WTC11 (cell line): ENCODE results near the gene GLO1. TPM values are rescaled to one million over a fixed set of nuclear protein-coding genes. Genes with fewer than 3 reads are reported as not detected.

Experiments
- ATAC-seq: fragments of 200-7000 bp; cut with Tn5 transposase; 2 replicates; pipeline ENCODE4 v1.10.0; 2021; ENCODE audit warnings: mild to moderate bottlenecking, moderate library complexity
- CTCF ChIA-PET: fragments of 300-600 bp; sonication (Branson Sonifier 250); formaldehyde crosslinking; loops from one replicate; lab custom pipeline; 2021; ENCODE audit warnings: antibody characterized with exemption; lab: Charles Lee
- POLR2A ChIA-PET: fragments of 350-600 bp; sonication (Branson Sonifier 250); formaldehyde crosslinking; loops from one replicate; lab custom pipeline; 2021; ENCODE audit warnings: antibody characterized with exemption; lab: Charles Lee
- DNase-seq: peaks from one replicate; pipeline ENCODE4 v3.0.0; 2021; ENCODE audit warnings: low spot score
- H3K27ac Mint-ChIP-seq: 2 replicates; pipeline ENCODE4 v1.8.0; 2021; ENCODE audit warnings: mixed read lengths
- H3K27me3 Mint-ChIP-seq: 2 replicates; pipeline ENCODE4 v1.8.0; 2021; ENCODE audit warnings: low read depth, mild to moderate bottlenecking, moderate library complexity, mixed read lengths
- H3K36me3 Mint-ChIP-seq: 2 replicates; pipeline ENCODE4 v1.8.0; 2021; ENCODE audit warnings: mixed read lengths
- H3K4me1 Mint-ChIP-seq: 2 replicates; pipeline ENCODE4 v1.8.0; 2022; ENCODE audit warnings: mixed read lengths
- H3K4me3 Mint-ChIP-seq: 2 replicates; pipeline ENCODE4 v1.8.0; 2021; ENCODE audit warnings: mild to moderate bottlenecking, moderate library complexity, mixed read lengths
- H3K9me3 Mint-ChIP-seq: 2 replicates; pipeline ENCODE4 v1.8.0; 2021; ENCODE audit warnings: mixed read lengths
- CREM ChIP-seq: sonication (generic); formaldehyde crosslinking; IDR thresholded peaks from 2 replicates; pipeline ENCODE4 v1.8.1; 2022; ENCODE audit warnings: mild to moderate bottlenecking, missing genetic modification reagents, moderate library complexity
- E2F1 ChIP-seq: sonication (generic); formaldehyde crosslinking; IDR thresholded peaks from 2 replicates; pipeline ENCODE4 v1.8.0; 2022; ENCODE audit warnings: mild to moderate bottlenecking, missing genetic modification reagents
- ELF4 ChIP-seq: sonication (generic); formaldehyde crosslinking; IDR thresholded peaks from 2 replicates; pipeline ENCODE4 v1.8.1; 2022; ENCODE audit warnings: low read depth, mild to moderate bottlenecking, moderate library complexity, missing genetic modification reagents
- ESRRA ChIP-seq: sonication (generic); formaldehyde crosslinking; IDR thresholded peaks from 2 replicates; pipeline ENCODE4 v1.8.1; 2022; ENCODE audit warnings: mild to moderate bottlenecking, missing genetic modification reagents, borderline replicate concordance
- MYBL2 ChIP-seq: sonication (generic); formaldehyde crosslinking; IDR thresholded peaks from 2 replicates; pipeline ENCODE4 v1.8.1; 2023; ENCODE audit warnings: mild to moderate bottlenecking, moderate library complexity, missing genetic modification reagents
- NR2C2 ChIP-seq: sonication (generic); formaldehyde crosslinking; IDR thresholded peaks from 2 replicates; pipeline ENCODE4 v1.8.0; 2022; ENCODE audit warnings: mild to moderate bottlenecking, missing genetic modification reagents
- RELA ChIP-seq: sonication (generic); formaldehyde crosslinking; IDR thresholded peaks from 2 replicates; pipeline ENCODE4 v1.8.1; 2022; ENCODE audit warnings: missing genetic modification reagents, mild to moderate bottlenecking, borderline replicate concordance
- SMAD4 ChIP-seq: sonication (generic); formaldehyde crosslinking; IDR thresholded peaks from 2 replicates; pipeline ENCODE4 v1.8.0; 2022; ENCODE audit warnings: mild to moderate bottlenecking, missing genetic modification reagents
- SOX15 ChIP-seq: fragments of 250-450 bp; sonication (Bioruptor Pico); IDR thresholded peaks from 2 replicates; pipeline ENCODE4 v1.9.0; 2021; ENCODE audit warnings: mild to moderate bottlenecking
- SP1 ChIP-seq: sonication (generic); formaldehyde crosslinking; conservative IDR thresholded peaks from 2 replicates; pipeline ENCODE4 v1.8.1; 2022; ENCODE audit warnings: missing genetic modification reagents
- STAT6 ChIP-seq: sonication (generic); formaldehyde crosslinking; conservative IDR thresholded peaks from 2 replicates; pipeline ENCODE4 v1.8.1; 2023; ENCODE audit warnings: mild to moderate bottlenecking, low read depth, missing genetic modification reagents, moderate library complexity
- ZNF532 ChIP-seq: fragments of 250-450 bp; sonication (Bioruptor Pico); IDR thresholded peaks from 2 replicates; pipeline ENCODE4 v1.9.0; 2021; ENCODE audit warnings: mild to moderate bottlenecking, borderline replicate concordance
- total RNA-seq: library from RNA; stranded (reverse); gene quantifications from 3 replicates; pipeline ENCODE4 v1.2.3, GENCODE V29; 2021
- TF ChIP-seq, protein P1 (sequence below): fragments of 250-450 bp; sonication (Bioruptor Pico); IDR thresholded peaks from 2 replicates; pipeline ENCODE4 v1.9.0; 2021; ENCODE audit warnings: mild to moderate bottlenecking
- TF ChIP-seq, protein P2 (sequence below): fragments of 200-600 bp; IDR thresholded peaks from 2 replicates; pipeline ENCODE4 v1.8.0; 2022; ENCODE audit warnings: antibody characterized with exemption
- TF ChIP-seq, protein P3 (sequence below): sonication (generic); formaldehyde crosslinking; IDR thresholded peaks from 2 replicates; pipeline ENCODE4 v1.8.0; 2023; ENCODE audit warnings: missing genetic modification reagents, mild to moderate bottlenecking, borderline replicate concordance

The GLO1 gene
- total RNA-seq, 1 experiment from 2014 or later = 147 TPM

DNA sequence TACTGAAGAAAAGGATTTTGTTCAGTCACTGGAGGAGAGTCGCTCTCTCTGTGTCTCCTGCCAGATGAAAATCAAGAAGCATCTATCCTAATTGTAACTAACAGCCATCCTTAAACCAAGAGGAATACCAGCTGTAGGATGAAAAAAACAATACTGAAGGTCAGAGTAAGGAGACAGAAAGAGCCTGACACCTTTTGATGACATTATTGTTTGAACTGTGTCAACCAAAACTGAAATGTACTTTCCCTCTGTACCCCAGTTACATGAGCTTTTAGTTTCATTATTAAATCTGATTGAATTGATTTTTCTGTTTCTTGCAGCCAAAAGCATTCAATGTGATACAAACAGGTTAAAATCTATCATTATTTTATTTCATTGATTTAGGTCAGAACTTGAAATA lies 46.0 kb downstream of the GLO1 start:
- H3K4me3 Mint-ChIP-seq = no peak overlapping the region
- no peak for ATAC-seq
- H3K27ac Mint-ChIP-seq = no peak overlapping the region
- no peak for DNase-seq
- no peaks in the 10 kb centered on the region for H3K9me3 Mint-ChIP-seq
- no peaks in the 10 kb centered on the region for H3K27me3 Mint-ChIP-seq
- H3K36me3 Mint-ChIP-seq = no peaks in the 10 kb centered on the region
- ChIA-PET CTCF (no interaction called here), POLR2A (no interaction called here)
- H3K4me1 Mint-ChIP-seq = no peaks in the 10 kb centered on the region
- no peak for TF ChIP-seq RELA
- TF ChIP-seq, protein P1, sequence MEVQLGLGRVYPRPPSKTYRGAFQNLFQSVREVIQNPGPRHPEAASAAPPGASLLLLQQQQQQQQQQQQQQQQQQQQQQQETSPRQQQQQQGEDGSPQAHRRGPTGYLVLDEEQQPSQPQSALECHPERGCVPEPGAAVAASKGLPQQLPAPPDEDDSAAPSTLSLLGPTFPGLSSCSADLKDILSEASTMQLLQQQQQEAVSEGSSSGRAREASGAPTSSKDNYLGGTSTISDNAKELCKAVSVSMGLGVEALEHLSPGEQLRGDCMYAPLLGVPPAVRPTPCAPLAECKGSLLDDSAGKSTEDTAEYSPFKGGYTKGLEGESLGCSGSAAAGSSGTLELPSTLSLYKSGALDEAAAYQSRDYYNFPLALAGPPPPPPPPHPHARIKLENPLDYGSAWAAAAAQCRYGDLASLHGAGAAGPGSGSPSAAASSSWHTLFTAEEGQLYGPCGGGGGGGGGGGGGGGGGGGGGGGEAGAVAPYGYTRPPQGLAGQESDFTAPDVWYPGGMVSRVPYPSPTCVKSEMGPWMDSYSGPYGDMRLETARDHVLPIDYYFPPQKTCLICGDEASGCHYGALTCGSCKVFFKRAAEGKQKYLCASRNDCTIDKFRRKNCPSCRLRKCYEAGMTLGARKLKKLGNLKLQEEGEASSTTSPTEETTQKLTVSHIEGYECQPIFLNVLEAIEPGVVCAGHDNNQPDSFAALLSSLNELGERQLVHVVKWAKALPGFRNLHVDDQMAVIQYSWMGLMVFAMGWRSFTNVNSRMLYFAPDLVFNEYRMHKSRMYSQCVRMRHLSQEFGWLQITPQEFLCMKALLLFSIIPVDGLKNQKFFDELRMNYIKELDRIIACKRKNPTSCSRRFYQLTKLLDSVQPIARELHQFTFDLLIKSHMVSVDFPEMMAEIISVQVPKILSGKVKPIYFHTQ (CRISPR knock-in tag) = no peak
- TF ChIP-seq ZNF532 (CRISPR knock-in tag) = no peak
- no peak for TF ChIP-seq SOX15
- no peak for TF ChIP-seq E2F1 (CRISPR knock-in tag)
- TF ChIP-seq SMAD4 (CRISPR knock-in tag) = no peak
- no peak for TF ChIP-seq NR2C2 (CRISPR knock-in tag)
- TF ChIP-seq ELF4 (CRISPR knock-in tag) = no peak
- no peak for TF ChIP-seq CREM
- no peak for TF ChIP-seq SP1 (CRISPR knock-in tag)
- no peak for TF ChIP-seq ESRRA (CRISPR knock-in tag)
- TF ChIP-seq, protein P2, sequence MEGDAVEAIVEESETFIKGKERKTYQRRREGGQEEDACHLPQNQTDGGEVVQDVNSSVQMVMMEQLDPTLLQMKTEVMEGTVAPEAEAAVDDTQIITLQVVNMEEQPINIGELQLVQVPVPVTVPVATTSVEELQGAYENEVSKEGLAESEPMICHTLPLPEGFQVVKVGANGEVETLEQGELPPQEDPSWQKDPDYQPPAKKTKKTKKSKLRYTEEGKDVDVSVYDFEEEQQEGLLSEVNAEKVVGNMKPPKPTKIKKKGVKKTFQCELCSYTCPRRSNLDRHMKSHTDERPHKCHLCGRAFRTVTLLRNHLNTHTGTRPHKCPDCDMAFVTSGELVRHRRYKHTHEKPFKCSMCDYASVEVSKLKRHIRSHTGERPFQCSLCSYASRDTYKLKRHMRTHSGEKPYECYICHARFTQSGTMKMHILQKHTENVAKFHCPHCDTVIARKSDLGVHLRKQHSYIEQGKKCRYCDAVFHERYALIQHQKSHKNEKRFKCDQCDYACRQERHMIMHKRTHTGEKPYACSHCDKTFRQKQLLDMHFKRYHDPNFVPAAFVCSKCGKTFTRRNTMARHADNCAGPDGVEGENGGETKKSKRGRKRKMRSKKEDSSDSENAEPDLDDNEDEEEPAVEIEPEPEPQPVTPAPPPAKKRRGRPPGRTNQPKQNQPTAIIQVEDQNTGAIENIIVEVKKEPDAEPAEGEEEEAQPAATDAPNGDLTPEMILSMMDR = no peak

GRCh38 chr6:38654263-38654662 lies 48.7 kb downstream of the GLO1 start:
- POLR2A ChIA-PET = no interaction called here
- no peak for ATAC-seq
- no peak for DNase-seq
- CTCF ChIA-PET = no interaction called here
- no peaks in the 10 kb centered on the region for H3K27me3 Mint-ChIP-seq
- H3K27ac Mint-ChIP-seq = no peak overlapping the region
- H3K4me3 Mint-ChIP-seq = no peak overlapping the region
- H3K9me3 Mint-ChIP-seq = peaks cover 7% of the 10 kb centered on the region
- 0 out of 2 replicates have a peak, but pooled peaks cover 2% of the 10 kb centered on the region for H3K4me1 Mint-ChIP-seq
- H3K36me3 Mint-ChIP-seq = peaks cover 5% of the 10 kb centered on the region
- TF ChIP-seq STAT6 (CRISPR knock-in tag) (no peak), MYBL2 (CRISPR knock-in tag) (no peak)
- TF ChIP-seq, protein P2 = no peak
- TF ChIP-seq, protein P3, sequence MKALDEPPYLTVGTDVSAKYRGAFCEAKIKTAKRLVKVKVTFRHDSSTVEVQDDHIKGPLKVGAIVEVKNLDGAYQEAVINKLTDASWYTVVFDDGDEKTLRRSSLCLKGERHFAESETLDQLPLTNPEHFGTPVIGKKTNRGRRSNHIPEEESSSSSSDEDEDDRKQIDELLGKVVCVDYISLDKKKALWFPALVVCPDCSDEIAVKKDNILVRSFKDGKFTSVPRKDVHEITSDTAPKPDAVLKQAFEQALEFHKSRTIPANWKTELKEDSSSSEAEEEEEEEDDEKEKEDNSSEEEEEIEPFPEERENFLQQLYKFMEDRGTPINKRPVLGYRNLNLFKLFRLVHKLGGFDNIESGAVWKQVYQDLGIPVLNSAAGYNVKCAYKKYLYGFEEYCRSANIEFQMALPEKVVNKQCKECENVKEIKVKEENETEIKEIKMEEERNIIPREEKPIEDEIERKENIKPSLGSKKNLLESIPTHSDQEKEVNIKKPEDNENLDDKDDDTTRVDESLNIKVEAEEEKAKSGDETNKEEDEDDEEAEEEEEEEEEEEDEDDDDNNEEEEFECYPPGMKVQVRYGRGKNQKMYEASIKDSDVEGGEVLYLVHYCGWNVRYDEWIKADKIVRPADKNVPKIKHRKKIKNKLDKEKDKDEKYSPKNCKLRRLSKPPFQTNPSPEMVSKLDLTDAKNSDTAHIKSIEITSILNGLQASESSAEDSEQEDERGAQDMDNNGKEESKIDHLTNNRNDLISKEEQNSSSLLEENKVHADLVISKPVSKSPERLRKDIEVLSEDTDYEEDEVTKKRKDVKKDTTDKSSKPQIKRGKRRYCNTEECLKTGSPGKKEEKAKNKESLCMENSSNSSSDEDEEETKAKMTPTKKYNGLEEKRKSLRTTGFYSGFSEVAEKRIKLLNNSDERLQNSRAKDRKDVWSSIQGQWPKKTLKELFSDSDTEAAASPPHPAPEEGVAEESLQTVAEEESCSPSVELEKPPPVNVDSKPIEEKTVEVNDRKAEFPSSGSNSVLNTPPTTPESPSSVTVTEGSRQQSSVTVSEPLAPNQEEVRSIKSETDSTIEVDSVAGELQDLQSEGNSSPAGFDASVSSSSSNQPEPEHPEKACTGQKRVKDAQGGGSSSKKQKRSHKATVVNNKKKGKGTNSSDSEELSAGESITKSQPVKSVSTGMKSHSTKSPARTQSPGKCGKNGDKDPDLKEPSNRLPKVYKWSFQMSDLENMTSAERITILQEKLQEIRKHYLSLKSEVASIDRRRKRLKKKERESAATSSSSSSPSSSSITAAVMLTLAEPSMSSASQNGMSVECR (CRISPR knock-in tag) = no peak
